Liver (tissue), 9 donors: ENCODE data around the gene R3HCC1L. TPM values are rescaled to one million over a fixed set of nuclear protein-coding genes. Genes with fewer than 3 reads are reported as not detected.

Source experiments
- DNase-seq: peaks from one replicate; pipeline ENCODE4 v3.0.0-alpha.2; 2017; ENCODE audit warnings: low spot score
- H3K27ac ChIP-seq, 2 donors: one replicate each; pipeline ENCODE4 v1.7.0; 2013; ENCODE audit warnings: inconsistent platforms in 2 of 2, low read length in 2 of 2, control low read depth in 1 of 2, low read depth in 1 of 2, mild to moderate bottlenecking in 1 of 2
- H3K27me3 ChIP-seq, 4 donors: one replicate each; pipeline versions ENCODE4 v1.6.1 to v1.7.0; 2013; ENCODE audit warnings: low read length in 3 of 4, inconsistent platforms in 1 of 4, mild to moderate bottlenecking in 1 of 4, moderate library complexity in 1 of 4; ENCODE audit not compliant: control insufficient read depth in 4 of 4, insufficient read depth in 4 of 4
- H3K36me3 ChIP-seq, 4 donors: one replicate each; pipeline versions ENCODE4 v1.6.1 to v1.7.0; 2013; ENCODE audit warnings: low read length in 3 of 4, mild to moderate bottlenecking in 3 of 4, low read depth in 1 of 4, moderate library complexity in 1 of 4; ENCODE audit not compliant: control insufficient read depth in 4 of 4, insufficient read depth in 3 of 4
- H3K4me1 ChIP-seq, 4 donors: one replicate each; pipeline versions ENCODE4 v1.6.1 to v1.7.0; 2013; ENCODE audit warnings: low read length in 3 of 4, mild to moderate bottlenecking in 3 of 4, moderate library complexity in 1 of 4; ENCODE audit not compliant: control insufficient read depth in 4 of 4, insufficient read depth in 4 of 4
- H3K4me3 ChIP-seq, 3 donors: one replicate each; pipeline versions ENCODE4 v1.6.1 to v1.7.0; 2013; ENCODE audit warnings: low read length in 3 of 3, control low read depth in 1 of 3, low read depth in 1 of 3, mild to moderate bottlenecking in 1 of 3
- H3K9ac ChIP-seq, 2 donors: one replicate each; pipeline ENCODE4 v1.7.0; 2013; ENCODE audit warnings: low read length in 2 of 2, mild to moderate bottlenecking in 2 of 2, moderate library complexity in 2 of 2, control low read depth in 1 of 2, low read depth in 1 of 2
- H3K9me3 ChIP-seq, 4 donors: one replicate each; pipeline versions ENCODE4 v1.6.1 to v1.7.0; 2013; ENCODE audit warnings: low read length in 3 of 4; ENCODE audit not compliant: control insufficient read depth in 4 of 4
- EGR1 ChIP-seq, 2 donors: IDR thresholded peaks; 2 replicates each; pipeline ENCODE4 v1.6.1; 2016 to 2018; ENCODE audit warnings: antibody characterized with exemption in 2 of 2, low read depth in 2 of 2
- FOXA1 ChIP-seq: IDR thresholded peaks from 2 replicates; pipeline ENCODE4 v1.6.1; 2016; ENCODE audit warnings: antibody characterized with exemption
- FOXA2 ChIP-seq: IDR thresholded peaks from 2 replicates; pipeline ENCODE4 v1.6.1; 2016; ENCODE audit warnings: antibody characterized with exemption
- GABPA ChIP-seq, 2 donors: IDR thresholded peaks in 1 of 2; conservative IDR thresholded peaks in 1 of 2; 2 replicates each; pipeline ENCODE4 v1.6.1; 2016; ENCODE audit warnings: antibody characterized with exemption in 2 of 2, mild to moderate bottlenecking in 1 of 2, moderate library complexity in 1 of 2
- HNF4A ChIP-seq, 2 donors: conservative IDR thresholded peaks; 2 replicates each; pipeline ENCODE4 v1.6.1; 2016; ENCODE audit warnings: antibody characterized with exemption in 2 of 2, mild to moderate bottlenecking in 2 of 2
- HNF4G ChIP-seq: IDR thresholded peaks from 2 replicates; pipeline ENCODE4 v1.6.1; 2016; ENCODE audit warnings: antibody characterized with exemption
- JUND ChIP-seq, 2 donors: IDR thresholded peaks; 2 replicates each; pipeline ENCODE4 v1.6.1; 2016; ENCODE audit warnings: antibody characterized with exemption in 2 of 2
- NR2F2 ChIP-seq: IDR thresholded peaks from 2 replicates; pipeline ENCODE4 v1.6.1; 2016; ENCODE audit warnings: antibody characterized with exemption
- RXRA ChIP-seq, 2 donors: IDR thresholded peaks; 2 replicates each; pipeline ENCODE4 v1.6.1; 2017 to 2018; ENCODE audit warnings: antibody characterized with exemption in 2 of 2, mild to moderate bottlenecking in 1 of 2
- YY1 ChIP-seq: IDR thresholded peaks from 2 replicates; pipeline ENCODE4 v1.6.1; 2016; ENCODE audit warnings: antibody characterized with exemption, mild to moderate bottlenecking
- WGBS: extraction: QIAGEN DNeasy Blood & Tissue Kit; methylation state at CpG from one replicate; pipeline ENCODE4 v1.1.7; 2013; 5-methylcytosine and 5-hydroxymethylcytosine counted together
- polyA plus RNA-seq, 2 donors: library from polyadenylated mRNA; stranded (reverse) in 1 of 2; unstranded in 1 of 2; fragments of 200-250 nt in 1 of 2; fragments of >200 nt in 1 of 2; fragmentation: Nextera tagmentation in 1 of 2; extraction: Ambion mirVana in 1 of 2; gene quantifications; one replicate each; pipeline versions ENCODE4 v1.2.1 to v1.2.3, GENCODE V29; 2013 to 2015
- total RNA-seq, 2 donors: library from RNA; depleted of rRNA; stranded (reverse); fragments of >200 nt; gene quantifications; one replicate each; pipeline ENCODE4 v1.2.3, GENCODE V29; 2014
- TF ChIP-seq, protein P1 (sequence below): IDR thresholded peaks from 2 replicates; pipeline ENCODE4 v1.6.1; 2016; ENCODE audit warnings: antibody characterized with exemption
- TF ChIP-seq, protein P2 (sequence below): fragments of 150-350 bp; IDR thresholded peaks from 2 replicates; pipeline ENCODE4 v1.5.1; 2017; ENCODE audit warnings: improper control_type of control experiment, low read depth, low read length; ENCODE audit not compliant: missing input control
- TF ChIP-seq, protein P3 (sequence below): IDR thresholded peaks from 2 replicates; pipeline ENCODE4 v1.6.1; 2016; ENCODE audit warnings: antibody characterized with exemption
- TF ChIP-seq, protein P4 (sequence below): IDR thresholded peaks from 2 replicates; pipeline ENCODE4 v1.6.1; 2016; ENCODE audit warnings: antibody characterized with exemption, mild to moderate bottlenecking
- TF ChIP-seq, protein P5 (sequence below): IDR thresholded peaks from 2 replicates; pipeline ENCODE4 v1.6.1; 2016; ENCODE audit warnings: antibody characterized with exemption
- donor health status: healthy.
- donor health status: healthy.
- donor health status: healthy.
- donor health status: healthy.
- donor health status: healthy.

R3HCC1L gene
- total and polyA plus RNA-seq, 4 donors, result 3.2 to 11.2 (median 7.4) TPM

DNA sequence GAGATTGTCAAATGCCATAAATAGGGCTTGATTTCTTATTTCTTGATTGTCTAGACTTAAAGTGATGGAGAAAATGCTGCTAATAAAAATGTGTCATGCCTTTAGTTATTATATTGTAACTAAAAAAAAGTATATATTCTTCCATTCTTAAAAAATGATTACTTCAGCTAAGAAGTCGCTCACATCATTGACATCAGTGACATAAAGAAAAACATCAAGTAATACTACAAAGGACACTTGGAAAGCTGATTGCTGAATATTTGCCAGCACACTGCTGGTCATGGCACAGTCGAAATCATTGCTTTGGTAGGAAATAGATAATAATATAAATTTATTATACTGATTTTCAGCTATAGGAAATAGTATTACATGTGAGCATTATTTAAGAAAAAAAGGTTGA is 70.9 kb downstream of the R3HCC1L start:
- H3K9me3 ChIP-seq, result no peaks in the 10 kb centered on the region
- H3K4me3 ChIP-seq, result no peak overlapping the region
- no peak overlapping the region for H3K9ac ChIP-seq
- no peaks in the 10 kb centered on the region for H3K27me3 ChIP-seq
- 95% methylated on average over 2 of the region's 2 CpGs for WGBS
- H3K27ac ChIP-seq, result no peak overlapping the region
- no peaks in the 10 kb centered on the region for H3K4me1 ChIP-seq
- H3K36me3 ChIP-seq, result peaks cover 0 to 16% (median 6%) of the 10 kb centered on the region in 4 donors
- no peak for DNase-seq
- no peak for TF ChIP-seq HNF4G
- TF ChIP-seq, protein P1, sequence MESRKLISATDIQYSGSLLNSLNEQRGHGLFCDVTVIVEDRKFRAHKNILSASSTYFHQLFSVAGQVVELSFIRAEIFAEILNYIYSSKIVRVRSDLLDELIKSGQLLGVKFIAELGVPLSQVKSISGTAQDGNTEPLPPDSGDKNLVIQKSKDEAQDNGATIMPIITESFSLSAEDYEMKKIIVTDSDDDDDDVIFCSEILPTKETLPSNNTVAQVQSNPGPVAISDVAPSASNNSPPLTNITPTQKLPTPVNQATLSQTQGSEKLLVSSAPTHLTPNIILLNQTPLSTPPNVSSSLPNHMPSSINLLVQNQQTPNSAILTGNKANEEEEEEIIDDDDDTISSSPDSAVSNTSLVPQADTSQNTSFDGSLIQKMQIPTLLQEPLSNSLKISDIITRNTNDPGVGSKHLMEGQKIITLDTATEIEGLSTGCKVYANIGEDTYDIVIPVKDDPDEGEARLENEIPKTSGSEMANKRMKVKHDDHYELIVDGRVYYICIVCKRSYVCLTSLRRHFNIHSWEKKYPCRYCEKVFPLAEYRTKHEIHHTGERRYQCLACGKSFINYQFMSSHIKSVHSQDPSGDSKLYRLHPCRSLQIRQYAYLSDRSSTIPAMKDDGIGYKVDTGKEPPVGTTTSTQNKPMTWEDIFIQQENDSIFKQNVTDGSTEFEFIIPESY, result no peak
- TF ChIP-seq YY1, result no peak
- TF ChIP-seq, protein P2, sequence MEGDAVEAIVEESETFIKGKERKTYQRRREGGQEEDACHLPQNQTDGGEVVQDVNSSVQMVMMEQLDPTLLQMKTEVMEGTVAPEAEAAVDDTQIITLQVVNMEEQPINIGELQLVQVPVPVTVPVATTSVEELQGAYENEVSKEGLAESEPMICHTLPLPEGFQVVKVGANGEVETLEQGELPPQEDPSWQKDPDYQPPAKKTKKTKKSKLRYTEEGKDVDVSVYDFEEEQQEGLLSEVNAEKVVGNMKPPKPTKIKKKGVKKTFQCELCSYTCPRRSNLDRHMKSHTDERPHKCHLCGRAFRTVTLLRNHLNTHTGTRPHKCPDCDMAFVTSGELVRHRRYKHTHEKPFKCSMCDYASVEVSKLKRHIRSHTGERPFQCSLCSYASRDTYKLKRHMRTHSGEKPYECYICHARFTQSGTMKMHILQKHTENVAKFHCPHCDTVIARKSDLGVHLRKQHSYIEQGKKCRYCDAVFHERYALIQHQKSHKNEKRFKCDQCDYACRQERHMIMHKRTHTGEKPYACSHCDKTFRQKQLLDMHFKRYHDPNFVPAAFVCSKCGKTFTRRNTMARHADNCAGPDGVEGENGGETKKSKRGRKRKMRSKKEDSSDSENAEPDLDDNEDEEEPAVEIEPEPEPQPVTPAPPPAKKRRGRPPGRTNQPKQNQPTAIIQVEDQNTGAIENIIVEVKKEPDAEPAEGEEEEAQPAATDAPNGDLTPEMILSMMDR, result no peak
- no peak for TF ChIP-seq JUND (IDR thresholded peaks at IDR 0.05)
- TF ChIP-seq, protein P3, sequence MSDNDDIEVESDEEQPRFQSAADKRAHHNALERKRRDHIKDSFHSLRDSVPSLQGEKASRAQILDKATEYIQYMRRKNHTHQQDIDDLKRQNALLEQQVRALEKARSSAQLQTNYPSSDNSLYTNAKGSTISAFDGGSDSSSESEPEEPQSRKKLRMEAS, result no peak
- TF ChIP-seq, protein P4, sequence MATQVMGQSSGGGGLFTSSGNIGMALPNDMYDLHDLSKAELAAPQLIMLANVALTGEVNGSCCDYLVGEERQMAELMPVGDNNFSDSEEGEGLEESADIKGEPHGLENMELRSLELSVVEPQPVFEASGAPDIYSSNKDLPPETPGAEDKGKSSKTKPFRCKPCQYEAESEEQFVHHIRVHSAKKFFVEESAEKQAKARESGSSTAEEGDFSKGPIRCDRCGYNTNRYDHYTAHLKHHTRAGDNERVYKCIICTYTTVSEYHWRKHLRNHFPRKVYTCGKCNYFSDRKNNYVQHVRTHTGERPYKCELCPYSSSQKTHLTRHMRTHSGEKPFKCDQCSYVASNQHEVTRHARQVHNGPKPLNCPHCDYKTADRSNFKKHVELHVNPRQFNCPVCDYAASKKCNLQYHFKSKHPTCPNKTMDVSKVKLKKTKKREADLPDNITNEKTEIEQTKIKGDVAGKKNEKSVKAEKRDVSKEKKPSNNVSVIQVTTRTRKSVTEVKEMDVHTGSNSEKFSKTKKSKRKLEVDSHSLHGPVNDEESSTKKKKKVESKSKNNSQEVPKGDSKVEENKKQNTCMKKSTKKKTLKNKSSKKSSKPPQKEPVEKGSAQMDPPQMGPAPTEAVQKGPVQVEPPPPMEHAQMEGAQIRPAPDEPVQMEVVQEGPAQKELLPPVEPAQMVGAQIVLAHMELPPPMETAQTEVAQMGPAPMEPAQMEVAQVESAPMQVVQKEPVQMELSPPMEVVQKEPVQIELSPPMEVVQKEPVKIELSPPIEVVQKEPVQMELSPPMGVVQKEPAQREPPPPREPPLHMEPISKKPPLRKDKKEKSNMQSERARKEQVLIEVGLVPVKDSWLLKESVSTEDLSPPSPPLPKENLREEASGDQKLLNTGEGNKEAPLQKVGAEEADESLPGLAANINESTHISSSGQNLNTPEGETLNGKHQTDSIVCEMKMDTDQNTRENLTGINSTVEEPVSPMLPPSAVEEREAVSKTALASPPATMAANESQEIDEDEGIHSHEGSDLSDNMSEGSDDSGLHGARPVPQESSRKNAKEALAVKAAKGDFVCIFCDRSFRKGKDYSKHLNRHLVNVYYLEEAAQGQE, result no peak
- no peak for TF ChIP-seq NR2F2
- TF ChIP-seq GABPA (IDR thresholded peaks at IDR 0.05 in 1 of 2, conservative IDR thresholded peaks at IDR 0.05 in 1 of 2), result no peak
- no peak for TF ChIP-seq EGR1 (IDR thresholded peaks at IDR 0.05; ENCODE audit: low read depth in 2 of 2)
- TF ChIP-seq FOXA1, result no peak
- no peak for TF ChIP-seq RXRA (IDR thresholded peaks at IDR 0.05)
- TF ChIP-seq FOXA2, result no peak
- TF ChIP-seq, protein P5, sequence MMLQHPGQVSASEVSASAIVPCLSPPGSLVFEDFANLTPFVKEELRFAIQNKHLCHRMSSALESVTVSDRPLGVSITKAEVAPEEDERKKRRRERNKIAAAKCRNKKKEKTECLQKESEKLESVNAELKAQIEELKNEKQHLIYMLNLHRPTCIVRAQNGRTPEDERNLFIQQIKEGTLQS, result no peak
- no peak for TF ChIP-seq HNF4A (conservative IDR thresholded peaks at IDR 0.05)

DNA sequence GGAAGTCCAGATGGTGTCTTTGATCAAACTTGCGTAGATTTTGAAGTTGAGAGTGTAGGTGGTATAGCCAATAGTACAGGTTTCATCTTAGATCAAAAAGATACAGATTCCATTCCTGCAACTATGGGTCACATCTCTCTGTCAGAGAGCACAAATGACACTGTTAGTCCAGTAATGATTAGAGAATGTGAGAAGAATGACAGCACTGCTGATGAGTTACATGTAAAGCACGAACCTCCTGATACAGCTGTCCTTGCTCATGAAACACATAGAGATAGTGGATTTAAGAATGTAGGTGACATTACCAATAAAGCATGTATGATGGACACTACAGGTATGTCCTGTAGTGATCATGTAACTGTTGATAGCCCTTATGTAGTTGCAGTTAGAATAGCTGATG is 74.5 kb downstream of the R3HCC1L start:
- Histone ChIP-seq H3K4me3 (no peak overlapping the region), H3K27ac (no peak overlapping the region), H3K4me1 (no peaks in the 10 kb centered on the region), H3K9me3 (no peaks in the 10 kb centered on the region), H3K9ac (no peak overlapping the region), H3K27me3 (no peaks in the 10 kb centered on the region), H3K36me3 (peaks cover 0 to 16% (median 6%) of the 10 kb centered on the region in 4 donors)
- no peak for DNase-seq
- 94% methylated on average over 2 of the region's 2 CpGs for WGBS
- TF ChIP-seq, protein P5, result no peak
- TF ChIP-seq YY1, result no peak
- TF ChIP-seq RXRA (IDR thresholded peaks at IDR 0.05), result no peak
- TF ChIP-seq, protein P2, result no peak
- no peak for TF ChIP-seq FOXA2
- no peak for TF ChIP-seq JUND (IDR thresholded peaks at IDR 0.05)
